Parathyroid adenoma (tissue), 2 donors: ENCODE results near the gene AMACR.
"Not testable (repeated sequence)": the region's sequence is repeated elsewhere in the genome, so short reads cannot be mapped to it uniquely, and the experiment has no call there.

ENCODE experiments used
- H2AFZ ChIP-seq: fragments of 300-600 bp; sonication (generic); one replicate; pipeline ENCODE4 v1.7.0; 2017; ENCODE audit warnings: antibody characterized with exemption, mild to moderate bottlenecking
- H3K27ac ChIP-seq: fragments of 300-600 bp; sonication (generic); one replicate; pipeline ENCODE4 v1.7.0; 2017
- H3K27me3 ChIP-seq: fragments of 300-600 bp; sonication (generic); one replicate; pipeline ENCODE4 v1.7.0; 2017; ENCODE audit warnings: low read length; ENCODE audit not compliant: control insufficient read depth, insufficient read depth
- H3K36me3 ChIP-seq: fragments of 300-600 bp; sonication (generic); one replicate; pipeline ENCODE4 v1.7.0; 2017; ENCODE audit warnings: low read length; ENCODE audit not compliant: control insufficient read depth, insufficient read depth
- H3K4me1 ChIP-seq: fragments of 300-600 bp; sonication (generic); one replicate; pipeline ENCODE4 v1.7.0; 2017; ENCODE audit warnings: control low read depth
- H3K4me2 ChIP-seq: fragments of 300-600 bp; sonication (generic); one replicate; pipeline ENCODE4 v1.7.0; 2017; ENCODE audit warnings: low read length
- H3K4me3 ChIP-seq: fragments of 300-600 bp; sonication (generic); one replicate; pipeline ENCODE4 v1.7.0; 2017; ENCODE audit warnings: low read depth, low read length
- H3K79me2 ChIP-seq: fragments of 300-600 bp; sonication (generic); one replicate; pipeline ENCODE4 v1.7.0; 2017; ENCODE audit warnings: control low read depth
- H3K9ac ChIP-seq: fragments of 300-600 bp; sonication (generic); one replicate; pipeline ENCODE4 v1.7.0; 2017; ENCODE audit warnings: mild to moderate bottlenecking
- H3K9me3 ChIP-seq: fragments of 300-600 bp; sonication (generic); one replicate; pipeline ENCODE4 v1.7.0; 2017; ENCODE audit warnings: low read length; ENCODE audit not compliant: control insufficient read depth
- TF ChIP-seq, protein P1 (sequence below): fragments of 300-600 bp; sonication (generic); IDR thresholded peaks from one replicate; pipeline ENCODE4 v1.7.0; 2017; ENCODE audit warnings: antibody characterized with exemption, mild to moderate bottlenecking
- donor health status: primary hyperparathyroidism.

Gene AMACR

DNA sequence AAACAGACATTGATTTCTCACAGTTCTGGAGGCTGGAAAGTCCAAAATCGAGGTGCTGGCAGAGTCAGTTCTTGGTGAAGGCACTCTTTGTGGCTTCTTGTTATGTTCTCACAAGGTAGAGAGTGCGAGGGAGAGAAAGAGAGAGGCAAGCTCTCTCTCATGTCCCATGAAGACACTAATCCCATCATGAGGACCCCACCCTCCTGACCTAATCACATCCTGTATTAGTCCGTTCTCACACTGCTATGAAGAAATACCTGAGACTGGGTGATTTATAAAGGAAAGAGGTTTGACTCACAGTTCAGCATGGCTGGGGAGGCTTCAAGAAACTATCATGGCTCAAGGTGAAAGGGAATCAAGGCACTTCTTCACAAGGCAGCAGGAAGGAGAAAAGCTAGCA lies 5.7 kb upstream of the AMACR start:
- Histone ChIP-seq H3K4me3 (no peak overlapping the region), H3K27me3 (no peaks in the 10 kb centered on the region), H3K4me2 (no peak overlapping the region), H3K36me3 (no peaks in the 10 kb centered on the region), H2AFZ (no peak overlapping the region), H3K79me2 (no peaks in the 10 kb centered on the region), H3K9ac (no peak overlapping the region), H3K4me1 (no peaks in the 10 kb centered on the region), H3K9me3 (no peaks in the 10 kb centered on the region), H3K27ac (no peak overlapping the region)
- TF ChIP-seq, protein P1, sequence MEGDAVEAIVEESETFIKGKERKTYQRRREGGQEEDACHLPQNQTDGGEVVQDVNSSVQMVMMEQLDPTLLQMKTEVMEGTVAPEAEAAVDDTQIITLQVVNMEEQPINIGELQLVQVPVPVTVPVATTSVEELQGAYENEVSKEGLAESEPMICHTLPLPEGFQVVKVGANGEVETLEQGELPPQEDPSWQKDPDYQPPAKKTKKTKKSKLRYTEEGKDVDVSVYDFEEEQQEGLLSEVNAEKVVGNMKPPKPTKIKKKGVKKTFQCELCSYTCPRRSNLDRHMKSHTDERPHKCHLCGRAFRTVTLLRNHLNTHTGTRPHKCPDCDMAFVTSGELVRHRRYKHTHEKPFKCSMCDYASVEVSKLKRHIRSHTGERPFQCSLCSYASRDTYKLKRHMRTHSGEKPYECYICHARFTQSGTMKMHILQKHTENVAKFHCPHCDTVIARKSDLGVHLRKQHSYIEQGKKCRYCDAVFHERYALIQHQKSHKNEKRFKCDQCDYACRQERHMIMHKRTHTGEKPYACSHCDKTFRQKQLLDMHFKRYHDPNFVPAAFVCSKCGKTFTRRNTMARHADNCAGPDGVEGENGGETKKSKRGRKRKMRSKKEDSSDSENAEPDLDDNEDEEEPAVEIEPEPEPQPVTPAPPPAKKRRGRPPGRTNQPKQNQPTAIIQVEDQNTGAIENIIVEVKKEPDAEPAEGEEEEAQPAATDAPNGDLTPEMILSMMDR, result no peak

DNA sequence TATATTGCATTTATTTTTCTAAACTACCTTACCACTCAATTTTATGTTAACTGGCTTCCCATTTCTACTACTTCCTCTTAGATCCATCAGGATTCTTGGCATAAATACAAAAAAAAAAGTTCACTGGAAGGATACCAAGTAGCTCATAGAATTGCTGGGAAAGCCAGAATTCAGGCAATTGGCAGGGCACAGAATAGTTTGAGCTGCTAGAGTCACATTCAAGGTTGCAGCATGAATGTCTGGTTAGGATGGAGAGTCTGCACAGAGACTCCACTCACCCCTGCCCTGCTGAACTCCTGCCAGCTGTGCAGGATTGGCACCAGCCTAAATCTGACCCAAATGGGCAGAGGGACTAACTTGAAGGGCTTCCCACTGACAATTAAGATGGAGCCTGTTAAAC lies 4.9 kb upstream of the AMACR start:
- Histone ChIP-seq H3K4me1 (no peaks in the 10 kb centered on the region), H3K4me2 (no peak overlapping the region)
- TF ChIP-seq, protein P1, result no peak

DNA sequence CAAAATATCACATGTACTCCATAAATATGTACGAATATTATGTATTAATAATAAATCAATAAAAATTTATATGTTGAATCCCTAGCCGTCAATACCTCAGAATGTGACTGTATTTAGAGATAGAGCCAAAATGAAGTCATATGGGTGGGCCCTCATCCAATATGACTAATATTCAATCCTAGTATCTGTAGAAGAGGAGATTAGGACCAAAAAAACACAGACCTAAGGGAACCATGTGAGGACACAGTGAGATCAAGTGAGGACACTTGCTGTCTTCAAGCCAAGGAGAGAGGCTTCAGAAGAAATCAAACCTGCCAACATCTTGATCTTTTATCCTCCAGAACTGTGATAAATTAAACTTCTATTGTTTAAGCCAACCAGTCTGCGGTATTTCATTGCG lies 3.7 kb upstream of the AMACR start:
- Histone ChIP-seq H3K4me3 (no peak overlapping the region), H3K9ac (no peak overlapping the region), H3K9me3 (no peaks in the 10 kb centered on the region), H2AFZ (no peak overlapping the region), H3K79me2 (no peaks in the 10 kb centered on the region), H3K36me3 (no peaks in the 10 kb centered on the region), H3K27me3 (no peaks in the 10 kb centered on the region), H3K4me1 (peaks cover 5% of the 10 kb centered on the region), H3K27ac (no peak overlapping the region), H3K4me2 (no peak overlapping the region)
- TF ChIP-seq, protein P1, result no peak

More for the DNA sequence above, 4.9 kb upstream of the AMACR start:
- Histone ChIP-seq H3K9ac (no peak overlapping the region), H3K27ac (no peak overlapping the region), H3K9me3 (no peaks in the 10 kb centered on the region), H3K79me2 (no peaks in the 10 kb centered on the region), H3K27me3 (no peaks in the 10 kb centered on the region), H2AFZ (no peak overlapping the region), H3K36me3 (no peaks in the 10 kb centered on the region), H3K4me3 (no peak overlapping the region)

DNA sequence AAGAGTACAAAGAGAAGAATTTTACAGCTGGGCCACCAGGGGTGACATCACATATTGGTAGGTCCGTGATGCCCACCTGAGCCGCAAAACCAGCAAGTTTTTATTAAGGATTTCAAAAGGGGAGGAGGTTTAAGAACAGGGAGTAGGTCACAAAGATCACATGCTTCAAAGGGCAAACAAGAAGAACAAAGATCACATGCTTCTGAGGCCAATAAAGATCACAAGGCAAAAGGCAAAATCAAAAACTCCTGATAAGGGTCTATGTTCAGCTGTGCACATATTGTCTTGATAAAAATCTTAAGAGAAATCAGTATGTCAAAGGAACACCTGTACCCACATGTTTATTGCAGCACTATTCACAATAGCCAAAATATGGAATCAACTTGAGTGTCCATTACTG lies 2.3 kb upstream of the AMACR start:
- not testable (repeated sequence) for H3K4me1 ChIP-seq, H3K27ac ChIP-seq, H3K4me3 ChIP-seq

DNA sequence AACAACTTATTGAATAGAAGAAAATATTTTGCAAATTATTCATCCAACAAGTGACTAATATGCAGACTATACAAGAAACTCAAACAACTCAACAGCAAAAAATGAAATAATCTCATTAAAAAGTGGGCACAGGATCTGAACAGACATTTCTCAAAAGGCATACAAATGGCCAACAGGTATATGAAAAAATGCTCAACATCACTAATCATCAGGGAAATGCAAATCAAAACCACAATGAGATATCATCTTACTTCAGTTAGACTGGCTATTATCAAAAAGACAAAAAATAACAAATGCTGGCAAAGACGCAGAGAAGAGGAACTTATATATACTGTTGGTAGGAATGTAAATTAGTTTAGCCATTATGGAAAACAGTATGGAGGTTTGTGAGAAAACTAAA lies 1.8 kb upstream of the AMACR start:
- TF ChIP-seq, protein P1, result no peak
- H3K4me3 ChIP-seq, result no peak overlapping the region
- H2AFZ ChIP-seq, result no peak overlapping the region
- no peaks in the 10 kb centered on the region for H3K79me2 ChIP-seq
- no peaks in the 10 kb centered on the region for H3K9me3 ChIP-seq
- no peak overlapping the region for H3K27ac ChIP-seq
- no peak overlapping the region for H3K4me2 ChIP-seq
- peaks cover 5% of the 10 kb centered on the region for H3K4me1 ChIP-seq
- no peaks in the 10 kb centered on the region for H3K36me3 ChIP-seq
- H3K9ac ChIP-seq, result no peak overlapping the region
- H3K27me3 ChIP-seq, result no peaks in the 10 kb centered on the region

More for the DNA sequence above, 2.3 kb upstream of the AMACR start:
- not testable (repeated sequence) for H3K9me3 ChIP-seq, H3K79me2 ChIP-seq, H3K36me3 ChIP-seq, H3K9ac ChIP-seq, H3K27me3 ChIP-seq, H2AFZ ChIP-seq, H3K4me2 ChIP-seq
